Muscle of leg (tissue), 11 donors: ENCODE results near the gene CAMKMT. TPM values are rescaled to one million over a fixed set of nuclear protein-coding genes. Genes with fewer than 3 reads are reported as not detected.
A peak's percentile ranks its signal among the peaks of the same experiment; 100 is the strongest.

ENCODE experiments used
- DNase-seq: peaks from one replicate; pipeline ENCODE4 v3.0.0; 2013
- H3K27ac ChIP-seq: one replicate; pipeline ENCODE4 v1.5.1; 2013; ENCODE audit warnings: mild to moderate bottlenecking, low read length, control low read depth
- H3K27me3 ChIP-seq: one replicate; pipeline ENCODE4 v1.6.1; 2013; ENCODE audit warnings: low read length; ENCODE audit not compliant: control insufficient read depth, insufficient read depth
- H3K36me3 ChIP-seq: one replicate; pipeline ENCODE4 v1.6.1; 2013; ENCODE audit warnings: low read length; ENCODE audit not compliant: control insufficient read depth, insufficient read depth
- H3K4me1 ChIP-seq: one replicate; pipeline ENCODE4 v1.6.1; 2013; ENCODE audit warnings: low read length; ENCODE audit not compliant: control insufficient read depth, insufficient read depth
- H3K4me3 ChIP-seq: one replicate; pipeline ENCODE4 v1.5.1; 2013; ENCODE audit warnings: low read length, control low read depth
- H3K9me3 ChIP-seq: replicated peaks from 2 replicates; pipeline ENCODE4 v1.6.1; 2013; ENCODE audit warnings: low read depth, low read length; ENCODE audit not compliant: control insufficient read depth
- WGBS: methylation state at CpG from one replicate; pipeline ENCODE4 v1.1.5; 2013; ENCODE audit warnings: missing lambda C conversion rate; ENCODE audit not compliant: insufficient coverage; 5-methylcytosine and 5-hydroxymethylcytosine counted together
- polyA plus RNA-seq, 8 donors: library from polyadenylated mRNA; unstranded; fragments of 120-200 nt; gene quantifications; one replicate each; pipeline versions ENCODE4 v1.2.1 to v1.2.3, GENCODE V29; 2013; ENCODE audit warnings: inconsistent platforms in 1 of 8, low replicate concordance in 1 of 8; ENCODE audit not compliant: insufficient read length in 8 of 8, insufficient read depth in 1 of 8
- total RNA-seq: library from RNA; stranded (reverse); fragments of 120-200 nt; gene quantifications from one replicate; pipeline ENCODE4 v1.2.4, GENCODE V29; 2013

CAMKMT gene
- total and polyA plus RNA-seq, 9 donors: 3.8 to 6.1 (median 4.6) TPM

DNA sequence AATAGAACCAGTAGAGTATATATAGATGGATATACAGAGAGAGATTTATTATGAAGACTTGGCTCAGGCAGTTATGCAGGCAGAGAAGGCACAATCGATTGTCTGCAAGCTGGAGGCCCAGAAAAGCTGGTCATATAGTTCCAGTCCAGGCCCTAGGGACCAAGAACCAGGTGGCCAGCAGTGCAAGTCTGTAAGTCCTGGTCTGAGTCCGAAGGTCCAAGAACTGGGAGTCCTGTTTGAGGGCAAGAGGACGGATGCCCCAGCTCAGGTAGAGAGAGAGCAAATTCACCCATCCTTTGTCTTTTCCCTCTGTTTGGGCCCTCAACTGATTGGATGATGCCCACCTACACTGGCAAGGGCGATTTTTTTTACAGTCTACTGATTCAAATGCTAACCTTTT lies 164.6 kb downstream of the CAMKMT start:
- H3K27me3 ChIP-seq: no peaks in the 10 kb centered on the region
- DNase-seq: no peak
- no peaks in the 10 kb centered on the region for H3K4me1 ChIP-seq
- peaks cover 11% of the 10 kb centered on the region for H3K9me3 ChIP-seq
- no peak overlapping the region for H3K27ac ChIP-seq
- 93% methylated on average over 3 of the region's 4 CpGs for WGBS
- H3K36me3 ChIP-seq: no peaks in the 10 kb centered on the region
- no peak overlapping the region for H3K4me3 ChIP-seq

DNA sequence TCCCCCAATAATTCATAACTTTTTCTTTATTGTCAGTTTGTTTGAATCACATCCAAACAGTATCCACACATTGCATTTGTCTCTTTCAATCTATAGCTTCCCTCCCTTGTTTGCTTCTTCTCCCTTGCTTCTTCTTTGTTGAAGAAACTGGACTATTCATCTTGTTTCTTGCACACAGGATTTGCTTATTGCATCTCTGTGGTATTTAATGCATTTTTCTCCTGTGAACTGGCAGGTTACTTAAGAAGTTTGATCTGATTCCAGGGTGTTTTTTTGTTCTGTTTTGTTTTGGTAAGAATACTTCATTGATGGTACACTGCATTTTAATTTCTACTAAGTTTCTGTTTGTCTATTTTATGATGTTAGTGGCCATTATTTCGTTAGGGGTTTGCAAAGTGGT lies 166.8 kb downstream of the CAMKMT start:
- Histone ChIP-seq H3K36me3 (no peaks in the 10 kb centered on the region), H3K4me1 (no peaks in the 10 kb centered on the region), H3K9me3 (no peaks in the 10 kb centered on the region), H3K4me3 (no peak overlapping the region), H3K27ac (no peak overlapping the region), H3K27me3 (no peaks in the 10 kb centered on the region)
- no peak for DNase-seq
- no CpG with 5 or more reads among the region's 1 CpG for WGBS

DNA sequence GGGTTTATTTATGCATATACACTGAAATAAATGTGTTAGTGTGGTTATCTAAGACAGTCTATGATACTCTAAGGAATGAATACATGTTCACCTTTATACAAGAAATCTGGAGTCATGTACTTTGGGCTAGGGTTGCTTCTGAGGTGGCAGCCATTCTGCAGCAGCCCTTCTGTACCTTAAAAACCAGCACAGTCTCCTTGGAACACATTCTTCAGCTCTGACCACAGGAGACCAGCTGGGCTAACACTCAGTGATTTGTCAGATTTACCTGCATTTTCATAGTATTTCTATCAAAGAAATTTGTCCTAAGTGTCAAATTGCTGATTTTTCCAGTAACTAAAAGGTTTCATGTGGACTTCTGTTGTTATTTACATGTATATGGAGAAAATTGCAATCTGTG lies 167.7 kb downstream of the CAMKMT start:
- H3K36me3 ChIP-seq: no peaks in the 10 kb centered on the region
- H3K9me3 ChIP-seq: no peaks in the 10 kb centered on the region
- H3K4me3 ChIP-seq: no peak overlapping the region

GRCh38 chr2:44531289-44531688 lies 169.5 kb downstream of the CAMKMT start:
- Histone ChIP-seq H3K27me3 (no peaks in the 10 kb centered on the region), H3K9me3 (no peaks in the 10 kb centered on the region), H3K27ac (no peak overlapping the region), H3K4me3 (no peak overlapping the region), H3K36me3 (no peaks in the 10 kb centered on the region), H3K4me1 (no peaks in the 10 kb centered on the region)
- no CpG with 5 or more reads among the region's 2 CpGs for WGBS
- peak; percentile 12 for DNase-seq

More for the DNA sequence above, 167.7 kb downstream of the CAMKMT start:
- no peak for DNase-seq
- Histone ChIP-seq H3K4me1 (no peaks in the 10 kb centered on the region), H3K27me3 (no peaks in the 10 kb centered on the region), H3K27ac (no peak overlapping the region)

DNA sequence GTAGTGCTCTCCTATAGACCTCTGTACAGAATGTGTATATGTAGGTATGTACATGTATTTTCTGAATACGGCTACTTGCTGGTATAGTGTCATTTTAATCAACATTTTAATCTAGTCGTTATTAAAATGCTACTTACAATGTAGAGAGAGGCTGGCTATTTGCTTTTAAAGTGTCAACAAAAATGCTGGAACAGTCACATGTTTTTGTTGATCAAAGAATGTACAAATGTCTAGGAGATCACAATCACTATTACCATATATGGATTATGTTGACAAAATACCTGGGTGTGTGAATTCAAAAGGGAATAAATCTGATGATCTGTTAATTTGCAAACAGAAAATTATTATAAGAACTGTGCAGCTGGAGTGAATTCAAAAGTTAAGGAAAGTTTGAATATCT lies 170.3 kb downstream of the CAMKMT start:
- Histone ChIP-seq H3K4me3 (no peak overlapping the region), H3K4me1 (no peaks in the 10 kb centered on the region), H3K27ac (no peak overlapping the region), H3K9me3 (no peaks in the 10 kb centered on the region), H3K36me3 (no peaks in the 10 kb centered on the region), H3K27me3 (no peaks in the 10 kb centered on the region)
- DNase-seq: no peak
- no CpG with 5 or more reads among the region's 2 CpGs for WGBS

DNA sequence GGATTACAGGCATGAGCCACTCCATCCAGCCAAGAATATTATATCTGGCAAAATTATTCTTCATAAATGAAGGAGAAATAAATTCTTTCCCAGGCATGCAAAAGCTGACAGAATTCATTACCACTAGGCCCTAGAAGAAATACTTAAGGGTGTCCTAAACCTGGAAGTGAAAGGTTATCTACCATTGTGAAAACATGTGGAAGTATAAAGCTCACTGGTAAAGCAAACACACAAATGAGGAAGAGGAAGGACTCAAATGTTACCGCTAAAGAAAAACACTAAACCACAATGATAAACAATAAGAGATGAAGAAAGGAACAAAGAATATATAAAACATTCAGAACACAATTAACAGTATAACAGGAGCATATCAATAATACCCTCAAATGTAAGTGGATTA lies 171.8 kb downstream of the CAMKMT start:
- WGBS: no CpG with 5 or more reads among the region's 1 CpG
- H3K9me3 ChIP-seq: no peaks in the 10 kb centered on the region
- H3K36me3 ChIP-seq: no peaks in the 10 kb centered on the region
- H3K4me3 ChIP-seq: no peak overlapping the region
- no peak for DNase-seq
- H3K27ac ChIP-seq: no peak overlapping the region
- H3K27me3 ChIP-seq: no peaks in the 10 kb centered on the region
- no peaks in the 10 kb centered on the region for H3K4me1 ChIP-seq

GRCh38 chr2:44535376-44535775 lies 173.6 kb downstream of the CAMKMT start:
- DNase-seq: no peak
- Histone ChIP-seq H3K4me3 (no peak overlapping the region), H3K27ac (no peak overlapping the region), H3K36me3 (no peaks in the 10 kb centered on the region), H3K9me3 (no peaks in the 10 kb centered on the region), H3K4me1 (no peaks in the 10 kb centered on the region), H3K27me3 (no peaks in the 10 kb centered on the region)
- WGBS: no CpG with 5 or more reads among the region's 1 CpG

DNA sequence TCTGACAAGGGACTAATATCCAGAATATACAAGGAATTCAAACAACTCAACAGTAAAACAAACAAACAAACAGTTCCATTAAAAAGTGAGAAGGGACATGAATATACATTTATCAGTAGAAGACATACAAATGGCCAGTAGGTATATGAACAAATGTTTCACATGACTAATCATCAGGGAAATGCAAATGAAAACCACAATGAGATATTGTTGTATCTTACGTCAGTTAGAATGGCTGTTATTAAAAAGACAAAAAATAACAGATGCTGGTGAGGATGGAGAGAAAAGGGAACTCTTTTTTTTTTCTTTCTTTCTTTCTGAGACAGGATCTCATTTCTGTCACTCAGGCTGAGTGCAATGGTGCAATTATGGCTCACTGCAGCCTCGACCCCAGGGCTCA lies 175.5 kb downstream of the CAMKMT start:
- no peak overlapping the region for H3K4me3 ChIP-seq
- WGBS: 80% methylated on average over 1 of the region's 2 CpGs
- no peak for DNase-seq
- H3K36me3 ChIP-seq: no peaks in the 10 kb centered on the region
- H3K27me3 ChIP-seq: no peaks in the 10 kb centered on the region
- no peaks in the 10 kb centered on the region for H3K4me1 ChIP-seq
- no peak overlapping the region for H3K27ac ChIP-seq
- H3K9me3 ChIP-seq: no peaks in the 10 kb centered on the region

DNA sequence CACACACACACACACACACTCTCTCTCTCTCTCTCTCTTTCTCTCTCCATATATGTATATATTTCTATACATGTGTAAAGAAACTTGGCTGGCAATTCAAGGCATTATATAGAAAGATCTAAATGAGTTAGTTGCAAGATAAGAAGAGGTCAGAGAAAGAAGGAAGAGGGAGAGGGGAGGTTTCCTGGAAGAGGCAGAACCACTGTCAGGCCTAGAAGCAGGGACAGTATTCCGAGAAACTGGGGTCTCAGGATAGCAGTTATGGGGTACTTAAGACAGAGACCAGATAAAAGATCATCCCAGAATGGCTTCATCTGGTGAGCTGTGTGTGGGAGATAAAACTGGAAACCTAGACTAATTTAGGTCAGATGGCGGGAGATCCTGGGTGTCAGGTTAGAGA lies 180.8 kb downstream of the CAMKMT start:
- WGBS: 43% methylated on average over 1 of the region's 2 CpGs
- Histone ChIP-seq H3K27me3 (no peaks in the 10 kb centered on the region), H3K9me3 (no peaks in the 10 kb centered on the region), H3K4me1 (peaks cover 2% of the 10 kb centered on the region), H3K36me3 (no peaks in the 10 kb centered on the region), H3K4me3 (no peak overlapping the region), H3K27ac (no peak overlapping the region)
- no peak for DNase-seq

DNA sequence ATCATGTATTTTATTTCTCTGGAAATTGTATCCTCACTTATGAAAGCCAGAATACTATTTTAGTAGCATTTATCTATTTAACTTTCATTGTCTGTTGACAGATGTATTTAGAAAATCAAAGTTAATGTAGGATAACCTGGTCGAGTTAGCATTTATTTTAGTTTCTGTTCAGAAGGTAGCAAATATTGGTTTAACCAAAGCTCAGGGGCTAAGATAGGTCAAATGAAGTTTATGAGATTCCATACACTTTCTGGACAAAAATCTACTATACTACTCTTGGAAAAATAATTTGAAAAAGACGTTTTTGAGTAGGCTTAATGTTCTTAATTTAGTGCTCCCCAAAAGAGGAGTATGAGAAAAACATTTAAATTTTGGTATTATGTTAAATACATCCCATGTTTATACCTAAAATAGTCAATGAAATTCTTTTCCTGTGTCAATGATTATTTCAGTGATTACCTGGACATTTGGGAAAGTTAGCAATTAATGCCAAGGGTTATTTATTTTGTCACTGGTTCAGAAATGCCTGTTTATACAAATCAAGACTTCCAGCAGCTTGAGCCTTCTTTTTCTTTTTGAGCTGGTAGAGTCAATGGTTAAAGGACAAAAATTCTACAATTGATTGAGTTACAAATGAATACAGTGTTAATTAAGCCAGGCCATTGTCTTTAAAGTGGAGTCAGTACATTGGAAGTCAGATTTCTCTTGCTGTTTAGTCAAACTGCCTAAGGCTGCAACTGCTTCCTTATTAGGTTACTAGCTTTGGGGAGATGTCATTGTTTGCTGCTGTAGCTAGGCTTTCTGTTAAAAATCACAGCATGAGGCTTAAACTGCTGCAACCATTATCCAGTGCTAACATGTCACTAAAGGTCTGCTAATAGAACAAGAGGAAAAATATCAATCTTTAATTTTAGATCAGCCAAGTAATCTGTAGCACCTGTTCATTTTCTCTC lies 182.3 kb downstream of the CAMKMT start:
- Histone ChIP-seq H3K4me3 (no peak overlapping the region), H3K4me1 (peaks cover 7% of the 10 kb centered on the region), H3K27me3 (no peaks in the 10 kb centered on the region), H3K9me3 (no peaks in the 10 kb centered on the region), H3K36me3 (no peaks in the 10 kb centered on the region), H3K27ac (no peak overlapping the region)
- WGBS: no CpG with 5 or more reads among the region's 2 CpGs
- DNase-seq: no peak
